HFF-Myc (cell line): Measurements from ENCODE around the gene WDR1.

Experiments
- DNase-seq: peaks from one replicate; pipeline ENCODE4 v3.0.0-alpha.2; 2011; ENCODE audit warnings: low read depth; ENCODE audit errors: extremely low read depth
- H3K4me3 ChIP-seq: replicated peaks from 2 replicates; pipeline ENCODE4 v1.5.1; 2011; ENCODE audit warnings: low read depth, mild to moderate bottlenecking, control low read depth, low read length
- TF ChIP-seq, protein P1 (sequence below): IDR thresholded peaks from 2 replicates; pipeline ENCODE4 v1.5.1; 2012; ENCODE audit warnings: mild to moderate bottlenecking, low read depth, low read length, control low read depth; ENCODE audit errors: missing control alignments

The WDR1 gene

DNA sequence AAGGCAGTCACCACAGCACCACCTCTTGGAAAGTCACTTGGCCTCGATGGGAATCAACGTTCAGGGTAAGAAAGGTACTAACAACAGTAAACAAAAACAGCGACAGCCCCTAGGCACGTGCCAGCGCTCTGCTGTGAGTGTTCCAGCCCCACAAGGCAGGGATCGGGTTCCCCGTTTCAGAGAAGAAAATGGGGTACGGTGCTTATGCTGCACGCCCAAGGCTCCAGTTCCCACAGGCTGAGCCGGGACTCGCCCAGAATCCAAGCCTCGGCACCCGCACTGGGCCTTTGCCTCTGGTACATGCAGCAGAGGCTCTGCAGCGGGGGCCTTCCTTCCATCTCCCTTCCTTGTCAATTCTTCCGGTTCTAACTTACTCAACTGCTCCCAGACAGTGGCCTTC, 37.3 kb downstream of the WDR1 start:
- TF ChIP-seq, protein P1, sequence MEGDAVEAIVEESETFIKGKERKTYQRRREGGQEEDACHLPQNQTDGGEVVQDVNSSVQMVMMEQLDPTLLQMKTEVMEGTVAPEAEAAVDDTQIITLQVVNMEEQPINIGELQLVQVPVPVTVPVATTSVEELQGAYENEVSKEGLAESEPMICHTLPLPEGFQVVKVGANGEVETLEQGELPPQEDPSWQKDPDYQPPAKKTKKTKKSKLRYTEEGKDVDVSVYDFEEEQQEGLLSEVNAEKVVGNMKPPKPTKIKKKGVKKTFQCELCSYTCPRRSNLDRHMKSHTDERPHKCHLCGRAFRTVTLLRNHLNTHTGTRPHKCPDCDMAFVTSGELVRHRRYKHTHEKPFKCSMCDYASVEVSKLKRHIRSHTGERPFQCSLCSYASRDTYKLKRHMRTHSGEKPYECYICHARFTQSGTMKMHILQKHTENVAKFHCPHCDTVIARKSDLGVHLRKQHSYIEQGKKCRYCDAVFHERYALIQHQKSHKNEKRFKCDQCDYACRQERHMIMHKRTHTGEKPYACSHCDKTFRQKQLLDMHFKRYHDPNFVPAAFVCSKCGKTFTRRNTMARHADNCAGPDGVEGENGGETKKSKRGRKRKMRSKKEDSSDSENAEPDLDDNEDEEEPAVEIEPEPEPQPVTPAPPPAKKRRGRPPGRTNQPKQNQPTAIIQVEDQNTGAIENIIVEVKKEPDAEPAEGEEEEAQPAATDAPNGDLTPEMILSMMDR, result no peak
- no peak overlapping the region for H3K4me3 ChIP-seq
- no peak for DNase-seq

DNA sequence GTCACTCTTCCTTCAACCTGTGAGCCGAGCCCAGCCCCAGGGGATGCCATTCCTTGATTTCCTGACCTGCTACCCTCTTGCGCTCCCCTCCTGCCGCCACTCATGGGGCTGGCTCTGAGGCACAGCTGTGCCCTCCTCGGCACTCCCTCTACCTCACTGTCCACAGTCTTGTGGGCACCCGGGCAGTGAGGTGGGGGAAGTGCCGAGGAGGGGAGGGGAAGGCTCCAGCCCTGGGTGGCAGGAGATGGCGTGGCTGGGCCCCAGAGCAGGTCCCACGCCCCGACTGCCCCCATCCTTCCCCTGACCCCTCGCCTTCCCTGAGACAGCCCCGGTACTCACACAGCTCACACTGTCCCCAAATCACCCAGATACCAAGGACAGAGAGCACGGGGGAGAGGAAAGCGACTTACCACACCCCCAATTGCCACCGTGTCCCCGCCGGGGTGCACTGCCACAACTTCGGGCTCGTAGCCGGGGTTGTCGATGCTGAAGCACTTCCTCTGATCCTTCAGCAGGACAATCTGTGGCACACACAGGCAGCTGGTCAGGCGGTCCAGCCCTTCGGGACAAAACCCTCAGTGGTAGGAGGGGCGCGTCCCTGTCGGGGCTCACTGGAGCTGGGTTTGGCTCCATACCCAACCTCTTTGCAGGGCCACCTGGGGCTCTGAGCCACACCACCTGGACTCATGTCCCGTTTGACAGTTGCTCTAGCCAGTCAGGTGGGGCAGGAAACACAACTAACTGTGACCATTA, 37.9 kb downstream of the WDR1 start:
- no peak overlapping the region for H3K4me3 ChIP-seq
- DNase-seq, result no peak
- TF ChIP-seq, protein P1, result no peak

DNA sequence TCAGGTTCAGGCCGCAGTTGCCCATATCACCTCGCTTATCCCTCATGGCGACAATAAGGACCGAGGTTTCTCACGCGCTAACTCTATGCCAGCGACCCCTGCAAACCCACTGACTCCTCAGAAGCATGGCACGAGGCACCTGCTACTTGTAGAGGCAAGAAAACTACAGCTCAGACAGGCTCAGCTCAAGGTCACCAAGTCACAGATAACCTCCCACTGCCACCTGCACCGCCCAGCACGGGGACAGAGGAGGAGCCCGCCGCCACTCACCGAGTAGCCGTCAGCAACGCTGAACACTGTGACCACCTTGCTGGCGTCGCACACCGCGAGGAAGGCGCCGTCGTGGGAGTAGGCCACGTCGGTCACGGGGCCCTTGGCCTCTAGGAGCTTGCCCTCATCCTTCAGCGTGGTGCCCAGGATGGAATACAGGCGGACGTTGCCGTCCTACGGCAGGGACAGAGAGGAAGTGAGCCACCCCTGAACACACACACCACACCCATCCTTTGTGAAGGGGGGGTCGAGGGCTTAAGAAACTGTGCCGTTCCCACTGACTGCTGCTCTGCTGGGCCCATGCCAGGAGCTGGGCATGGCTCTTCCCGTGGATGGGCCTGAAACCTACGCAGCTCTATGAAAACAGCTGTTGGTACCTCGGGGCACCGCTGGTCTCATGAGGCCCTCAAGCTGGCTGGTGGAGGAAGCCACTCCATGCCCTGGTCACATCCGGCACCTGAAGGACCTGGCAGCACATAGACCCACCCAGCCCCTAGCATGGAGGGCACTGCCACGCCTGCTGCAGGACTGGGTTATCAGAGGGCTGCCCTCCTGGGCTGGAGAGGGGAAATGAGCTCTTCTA, 38.9 kb downstream of the WDR1 start:
- TF ChIP-seq, protein P1, result no peak
- H3K4me3 ChIP-seq, result no peak overlapping the region
- no peak for DNase-seq

DNA sequence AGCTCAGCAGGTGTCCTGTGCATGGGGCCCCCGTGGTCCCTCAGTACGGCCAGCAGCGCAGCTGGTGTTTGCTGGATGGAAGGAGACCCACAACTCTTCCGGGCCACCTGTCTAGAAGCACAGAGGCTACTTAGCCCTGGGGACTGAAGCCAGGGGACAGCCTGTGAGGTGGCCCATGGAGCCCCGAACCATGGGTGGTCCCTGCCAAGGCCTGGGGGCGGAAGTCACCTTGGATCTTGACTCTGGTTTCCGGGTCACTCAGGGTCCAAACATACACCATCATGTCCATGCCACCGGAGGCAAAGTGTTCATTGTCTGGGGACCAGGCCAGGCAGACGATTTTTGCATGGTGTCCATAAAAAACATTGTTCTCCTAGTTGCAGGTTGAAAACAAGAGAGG, 39.5 kb downstream of the WDR1 start:
- DNase-seq, result no peak
- H3K4me3 ChIP-seq, result no peak overlapping the region
- TF ChIP-seq, protein P1, result no peak

DNA sequence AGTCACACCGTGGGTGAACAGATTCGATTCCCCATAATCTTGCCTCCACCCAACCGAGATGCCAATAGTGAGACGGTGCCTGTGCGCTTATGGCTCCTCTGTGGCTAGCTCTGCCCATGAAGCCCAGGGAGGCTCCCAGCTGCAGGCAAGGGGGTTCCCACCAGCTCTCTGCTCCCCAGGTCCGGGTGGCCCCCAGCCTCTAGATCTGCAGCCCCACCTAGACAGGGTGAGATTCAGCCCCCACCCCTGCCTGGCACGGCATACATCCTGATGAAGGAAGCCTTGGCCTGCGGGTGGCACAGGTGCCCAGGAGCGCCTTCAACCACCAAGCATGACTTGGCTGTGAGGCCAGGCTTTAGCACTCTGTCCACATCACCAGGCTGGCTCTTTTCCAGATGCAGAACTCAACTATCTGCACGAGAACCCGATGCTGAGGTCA, 40.6 kb downstream of the WDR1 start:
- H3K4me3 ChIP-seq, result no peak overlapping the region
- no peak for DNase-seq
- TF ChIP-seq, protein P1, result no peak

DNA sequence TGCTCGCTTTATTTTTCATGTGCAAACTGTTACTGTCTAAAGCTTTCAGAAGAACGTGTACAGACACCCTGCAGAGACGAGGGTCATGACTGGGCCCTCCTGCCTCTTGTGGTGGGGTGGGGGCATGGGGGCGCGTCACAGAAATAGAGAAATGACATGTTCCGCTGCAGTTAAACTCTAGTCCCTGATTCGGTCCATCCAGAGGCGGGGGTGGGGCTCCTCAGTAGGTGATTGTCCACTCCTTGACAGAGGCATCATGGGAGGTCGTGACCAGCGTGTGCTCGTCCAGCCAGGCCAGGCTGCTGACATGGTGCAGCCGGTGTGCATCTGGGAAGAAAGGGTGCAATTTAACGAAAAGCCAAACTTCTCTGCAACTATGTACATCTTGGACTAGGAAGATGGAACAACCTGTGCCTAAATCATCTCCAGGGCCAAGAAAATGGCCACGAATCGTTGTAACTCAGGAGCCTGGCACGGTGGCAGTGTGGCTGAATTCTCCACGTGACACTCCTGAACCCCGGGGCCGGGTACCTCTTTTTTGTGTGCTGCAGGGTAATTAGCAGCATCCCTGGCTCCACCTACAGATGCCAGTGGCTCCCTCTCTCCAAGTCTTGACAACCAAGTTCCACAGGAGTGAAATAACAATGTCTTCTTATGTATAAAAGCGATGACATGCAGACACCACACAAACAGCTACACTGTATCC, 41.3 kb downstream of the WDR1 start:
- TF ChIP-seq, protein P1, result no peak
- no peak for DNase-seq
- no peak overlapping the region for H3K4me3 ChIP-seq
